AG09319 (cell line): ENCODE measurements around the gene SLC25A52.
"Not testable (repeated sequence)": the region's sequence is repeated elsewhere in the genome, so short reads cannot be mapped to it uniquely, and the experiment has no call there.

Experiments used
- DNase-seq: peaks from one replicate; pipeline ENCODE4 v3.0.0-alpha.2; 2010; ENCODE audit warnings: low read depth; ENCODE audit errors: extremely low read depth
- CTCF ChIP-seq: IDR thresholded peaks from 2 replicates; pipeline ENCODE4 v1.5.1; 2011; ENCODE audit warnings: low read depth, mild to moderate bottlenecking, inconsistent platforms, low read length, moderate library complexity

Gene SLC25A52

GRCh38 chr18:31773774-31774476 is 13.2 kb upstream of the SLC25A52 start:
- no peak for DNase-seq

GRCh38 chr18:31772699-31773098 is 12.0 kb upstream of the SLC25A52 start:
- TF ChIP-seq CTCF = no peak
- DNase-seq = no peak

More at GRCh38 chr18:31773774-31774476, 13.2 kb upstream of the SLC25A52 start:
- TF ChIP-seq CTCF = no peak

- DNase-seq = no peak
Measured at GRCh38 chr18:31750273-31750672, 10.4 kb downstream of the SLC25A52 start.

GRCh38 chr18:31746396-31746795 is 14.3 kb downstream of the SLC25A52 start:
- no peak for TF ChIP-seq CTCF

More at GRCh38 chr18:31750273-31750672, 10.4 kb downstream of the SLC25A52 start:
- no peak for TF ChIP-seq CTCF

GRCh38 chr18:31744321-31745067 is 16.2 kb downstream of the SLC25A52 start:
- no peak for DNase-seq
- TF ChIP-seq CTCF = no peak

More at GRCh38 chr18:31746396-31746795, 14.3 kb downstream of the SLC25A52 start:
- no peak for DNase-seq

- DNase-seq = not testable (repeated sequence)
Measured at GRCh38 chr18:31743600-31743999, 17.1 kb downstream of the SLC25A52 start.

GRCh38 chr18:31741097-31741735 is 19.5 kb downstream of the SLC25A52 start:
- TF ChIP-seq CTCF = peak; percentile 82

More at GRCh38 chr18:31741097-31741735, 19.5 kb downstream of the SLC25A52 start:
- peak; percentile 2 for DNase-seq
